Measurements from ENCODE around the gene TMEM161A.
"Not testable (repeated sequence)": the region's sequence is repeated elsewhere in the genome, so short reads cannot be mapped to it uniquely, and the experiment has no call there.

The TMEM161A gene

GRCh38 chr19:19119325-19120237, 18.7 kb downstream of the TMEM161A start:
- peaks cover 36% of the 10 kb centered on the region for H3K36me3 Mint-ChIP-seq
- peaks cover 6% of the 10 kb centered on the region for H3K4me1 Mint-ChIP-seq
- no peak overlapping the region for H3K4me3 Mint-ChIP-seq
- no peak for ATAC-seq
- H3K9me3 Mint-ChIP-seq, result peaks cover 6% of the 10 kb centered on the region
- no peaks in the 10 kb centered on the region for H3K27me3 Mint-ChIP-seq
- H3K27ac Mint-ChIP-seq, result no peak overlapping the region

- Mint-ChIP-seq H3K9me3 (no peaks in the 10 kb centered on the region), H3K27me3 (no peaks in the 10 kb centered on the region), H3K4me1 (peaks cover 31% of the 10 kb centered on the region), H3K4me3 (no peak overlapping the region), H3K27ac (no peak overlapping the region), H3K36me3 (peaks cover 13% of the 10 kb centered on the region)
- ATAC-seq, result no peak
Measured at GRCh38 chr19:19115954-19116353, 22.3 kb downstream of the TMEM161A start.

GRCh38 chr19:19113040-19113626, 25.1 kb downstream of the TMEM161A start:
- H3K27me3 Mint-ChIP-seq, result no peaks in the 10 kb centered on the region
- peaks cover 40% of the 10 kb centered on the region for H3K4me1 Mint-ChIP-seq
- no peak for ATAC-seq
- peak overlapping the region; percentile 62 for H3K27ac Mint-ChIP-seq
- H3K4me3 Mint-ChIP-seq, result no peak overlapping the region
- H3K36me3 Mint-ChIP-seq, result peaks cover 6% of the 10 kb centered on the region
- H3K9me3 Mint-ChIP-seq, result no peaks in the 10 kb centered on the region

- peaks cover 15% of the 10 kb centered on the region for H3K36me3 Mint-ChIP-seq
- no peak for ATAC-seq
- peaks cover 40% of the 10 kb centered on the region for H3K4me1 Mint-ChIP-seq
- H3K9me3 Mint-ChIP-seq, result no peaks in the 10 kb centered on the region
- no peaks in the 10 kb centered on the region for H3K27me3 Mint-ChIP-seq
- H3K27ac Mint-ChIP-seq, result peak overlapping the region; percentile 62
- H3K4me3 Mint-ChIP-seq, result no peak overlapping the region
Measured at GRCh38 chr19:19111967-19112580, 26.2 kb downstream of the TMEM161A start.

GRCh38 chr19:19111136-19111835, 27.0 kb downstream of the TMEM161A start:
- Mint-ChIP-seq H3K36me3 (peaks cover 17% of the 10 kb centered on the region), H3K4me1 (peaks cover 40% of the 10 kb centered on the region), H3K27ac (peak overlapping the region; percentile 62), H3K27me3 (no peaks in the 10 kb centered on the region), H3K4me3 (peak overlapping the region; percentile 8), H3K9me3 (no peaks in the 10 kb centered on the region)
- ATAC-seq, result no peak

- peaks cover 42% of the 10 kb centered on the region for H3K4me1 Mint-ChIP-seq
- H3K9me3 Mint-ChIP-seq, result no peaks in the 10 kb centered on the region
- peaks cover 23% of the 10 kb centered on the region for H3K36me3 Mint-ChIP-seq
- H3K4me3 Mint-ChIP-seq, result no peak overlapping the region
- ATAC-seq, result no peak
- no peak overlapping the region for H3K27ac Mint-ChIP-seq
- no peaks in the 10 kb centered on the region for H3K27me3 Mint-ChIP-seq
Measured at GRCh38 chr19:19110410-19111135, 27.7 kb downstream of the TMEM161A start.

- Mint-ChIP-seq H3K27me3 (no peaks in the 10 kb centered on the region), H3K4me3 (no peak overlapping the region), H3K9me3 (no peaks in the 10 kb centered on the region), H3K36me3 (peaks cover 23% of the 10 kb centered on the region), H3K27ac (no peak overlapping the region), H3K4me1 (peaks cover 50% of the 10 kb centered on the region)
- no peak for ATAC-seq
Measured at GRCh38 chr19:19109601-19110000, 28.7 kb downstream of the TMEM161A start.

GRCh38 chr19:19107654-19108053, 30.6 kb downstream of the TMEM161A start:
- H3K9me3 Mint-ChIP-seq, result no peaks in the 10 kb centered on the region
- H3K27me3 Mint-ChIP-seq, result no peaks in the 10 kb centered on the region
- peaks cover 23% of the 10 kb centered on the region for H3K36me3 Mint-ChIP-seq
- no peak overlapping the region for H3K4me3 Mint-ChIP-seq
- H3K27ac Mint-ChIP-seq, result no peak overlapping the region
- peaks cover 42% of the 10 kb centered on the region for H3K4me1 Mint-ChIP-seq
- no peak for ATAC-seq

GRCh38 chr19:19106938-19107337, 31.3 kb downstream of the TMEM161A start:
- H3K4me1 Mint-ChIP-seq, result peaks cover 35% of the 10 kb centered on the region
- not testable (repeated sequence) for H3K4me3 Mint-ChIP-seq, H3K9me3 Mint-ChIP-seq, ATAC-seq, H3K27ac Mint-ChIP-seq, H3K27me3 Mint-ChIP-seq
- H3K36me3 Mint-ChIP-seq, result peaks cover 23% of the 10 kb centered on the region

GRCh38 chr19:19106056-19106551, 32.2 kb downstream of the TMEM161A start:
- no peak for ATAC-seq
- H3K27ac Mint-ChIP-seq, result peak overlapping the region; percentile 49
- peaks cover 23% of the 10 kb centered on the region for H3K36me3 Mint-ChIP-seq
- H3K9me3 Mint-ChIP-seq, result no peaks in the 10 kb centered on the region
- H3K4me1 Mint-ChIP-seq, result peaks cover 27% of the 10 kb centered on the region
- H3K27me3 Mint-ChIP-seq, result no peaks in the 10 kb centered on the region
- H3K4me3 Mint-ChIP-seq, result peak overlapping the region; percentile 59

GRCh38 chr19:19105365-19106055, 32.8 kb downstream of the TMEM161A start:
- Mint-ChIP-seq H3K4me3 (peak overlapping the region; percentile 59), H3K27me3 (no peaks in the 10 kb centered on the region), H3K27ac (peak overlapping the region; percentile 49), H3K9me3 (no peaks in the 10 kb centered on the region), H3K36me3 (peaks cover 26% of the 10 kb centered on the region), H3K4me1 (peaks cover 23% of the 10 kb centered on the region)
- ATAC-seq, result peak; percentile 49

GRCh38 chr19:19103167-19103566, 35.1 kb downstream of the TMEM161A start:
- Mint-ChIP-seq H3K4me3 (no peak overlapping the region), H3K9me3 (no peaks in the 10 kb centered on the region), H3K4me1 (peaks cover 16% of the 10 kb centered on the region), H3K27ac (no peak overlapping the region), H3K27me3 (no peaks in the 10 kb centered on the region), H3K36me3 (peaks cover 24% of the 10 kb centered on the region)
- no peak for ATAC-seq

GRCh38 chr19:19102566-19102965, 35.7 kb downstream of the TMEM161A start:
- not testable (repeated sequence) for ATAC-seq, H3K27me3 Mint-ChIP-seq, H3K4me3 Mint-ChIP-seq, H3K9me3 Mint-ChIP-seq, H3K27ac Mint-ChIP-seq
- Mint-ChIP-seq H3K4me1 (peaks cover 16% of the 10 kb centered on the region), H3K36me3 (peaks cover 18% of the 10 kb centered on the region)

- H3K27ac Mint-ChIP-seq, result no peak overlapping the region
Measured at GRCh38 chr19:19101540-19101939, 36.7 kb downstream of the TMEM161A start.

More at GRCh38 chr19:19101540-19101939, 36.7 kb downstream of the TMEM161A start:
- ATAC-seq, result no peak
- Mint-ChIP-seq H3K36me3 (peaks cover 21% of the 10 kb centered on the region), H3K27me3 (no peaks in the 10 kb centered on the region), H3K9me3 (no peaks in the 10 kb centered on the region), H3K4me3 (no peak overlapping the region), H3K4me1 (peaks cover 16% of the 10 kb centered on the region)
